A549 (cell line): Measurements from ENCODE around the gene SLC25A52.

Experiments used
- CTCF ChIP-seq: fragments of >200 bp; sonication (Bioruptor Twin); formaldehyde crosslinking; IDR thresholded peaks from 3 replicates; pipeline ENCODE4 v1.5.1; 2016
- ELK1 ChIP-seq: fragments of 150-350 bp; IDR thresholded peaks from 2 replicates; pipeline ENCODE4 v1.6.1; 2014; ENCODE audit warnings: low read depth, mild to moderate bottlenecking, low read length
- EP300 ChIP-seq, 2 experiments: fragments of >200 bp; sonication (Bioruptor Twin); formaldehyde crosslinking; IDR thresholded peaks; 2 replicates in 1 of 2; 3 replicates in 1 of 2; pipeline ENCODE4 v1.6.1; 2016 to 2017
- GATA3 ChIP-seq: IDR thresholded peaks from 2 replicates; pipeline ENCODE4 v1.6.1; 2012; ENCODE audit warnings: borderline replicate concordance
- KDM1A ChIP-seq: fragments of 200-600 bp; sonication (generic); IDR thresholded peaks from 2 replicates; pipeline ENCODE4 v1.6.1; 2016; ENCODE audit warnings: low read depth, mild to moderate bottlenecking
- KDM5A ChIP-seq: fragments of 200-600 bp; sonication (generic); IDR thresholded peaks from 2 replicates; pipeline ENCODE4 v1.6.1; 2016; ENCODE audit warnings: antibody characterized with exemption, mild to moderate bottlenecking
- POLR2A ChIP-seq: IDR thresholded peaks from 2 replicates; pipeline ENCODE4 v1.6.1; 2012; ENCODE audit warnings: mild to moderate bottlenecking, low read length
- RAD21 ChIP-seq, 2 experiments: fragments of >200 bp in 1 of 2; sonication (Bioruptor Twin) in 1 of 2; formaldehyde crosslinking in 1 of 2; IDR thresholded peaks in 1 of 2; conservative IDR thresholded peaks in 1 of 2; 2 replicates in 1 of 2; 3 replicates in 1 of 2; pipeline ENCODE4 v1.6.1; 2012 to 2018; ENCODE audit warnings: inconsistent platforms in 1 of 2
- SREBF2 ChIP-seq: fragments of 450-650 bp; IDR thresholded peaks from 2 replicates; pipeline ENCODE4 v1.6.1; 2014; ENCODE audit warnings: mild to moderate bottlenecking, moderate library complexity
- ZSCAN20 ChIP-seq: fragments of 250-450 bp; sonication (Bioruptor Pico); IDR thresholded peaks from 2 replicates; pipeline ENCODE4 v1.8.0; 2022; ENCODE audit warnings: mild to moderate bottlenecking, moderate library complexity

- no peak for TF ChIP-seq POLR2A
- TF ChIP-seq EP300 (IDR thresholded peaks at IDR 0.05): no peak
- TF ChIP-seq CTCF: no peak
- no peak for TF ChIP-seq GATA3
- TF ChIP-seq KDM1A: no peak
- no peak for TF ChIP-seq KDM5A
- TF ChIP-seq ZSCAN20 (CRISPR knock-in tag): no peak
- TF ChIP-seq SREBF2: no peak
- no peak for TF ChIP-seq ELK1
- no peak for TF ChIP-seq RAD21 (conservative IDR thresholded peaks at IDR 0.05 in 1 of 2, IDR thresholded peaks at IDR 0.05 in 1 of 2)
Observed at GRCh38 chr18:31783059-31783458, 22.4 kb upstream of the SLC25A52 start.
